ENCODE data around the gene INPP5A.

Gene INPP5A

GRCh38 chr10:132722394-132723329 lies 185.1 kb downstream of the INPP5A start:
- DNase-seq (ENCODE audit: low read depth) = no peak

GRCh38 chr10:132723330-132723970 lies 185.9 kb downstream of the INPP5A start:
- no peak for DNase-seq (ENCODE audit: low read depth)

GRCh38 chr10:132724446-132724845 lies 186.9 kb downstream of the INPP5A start:
- DNase-seq (ENCODE audit: low read depth) = no peak

- DNase-seq (ENCODE audit: low read depth) = no peak
These were observed 187.6 kb downstream of the INPP5A start for GRCh38 chr10:132725202-132725601.

GRCh38 chr10:132726194-132726593 lies 188.6 kb downstream of the INPP5A start:
- no peak for DNase-seq (ENCODE audit: low read depth)

GRCh38 chr10:132726951-132727350 lies 189.4 kb downstream of the INPP5A start:
- DNase-seq (ENCODE audit: low read depth) = no peak

GRCh38 chr10:132727411-132727810 lies 189.8 kb downstream of the INPP5A start:
- DNase-seq (ENCODE audit: low read depth) = no peak

- no peak for DNase-seq (ENCODE audit: low read depth)
These were observed 190.7 kb downstream of the INPP5A start for GRCh38 chr10:132728321-132728720.

DNA sequence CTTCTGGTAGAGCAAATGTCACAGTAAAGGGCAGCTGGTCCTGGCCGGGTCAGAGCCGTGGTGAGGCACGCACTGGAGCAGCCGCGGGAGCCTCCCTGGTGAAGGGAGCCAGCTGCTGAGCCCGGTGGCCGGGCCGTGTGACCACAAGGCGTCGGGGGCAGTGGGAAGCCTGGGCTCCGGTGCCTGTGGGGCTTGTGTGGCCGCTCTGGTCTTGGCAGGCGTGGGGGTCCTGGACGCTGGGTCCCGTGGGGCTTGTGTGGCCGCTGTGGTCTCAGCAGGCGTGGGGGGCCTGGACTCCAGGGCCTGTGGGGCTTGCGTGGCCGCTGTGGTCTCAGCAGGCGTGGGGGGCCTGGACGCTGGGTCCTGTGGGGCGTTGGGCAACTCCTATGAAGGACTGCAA lies 191.2 kb downstream of the INPP5A start:
- DNase-seq (ENCODE audit: low read depth) = no peak

- no peak for DNase-seq (ENCODE audit: low read depth)
These were observed 192.4 kb downstream of the INPP5A start for GRCh38 chr10:132729810-132730572.

DNA sequence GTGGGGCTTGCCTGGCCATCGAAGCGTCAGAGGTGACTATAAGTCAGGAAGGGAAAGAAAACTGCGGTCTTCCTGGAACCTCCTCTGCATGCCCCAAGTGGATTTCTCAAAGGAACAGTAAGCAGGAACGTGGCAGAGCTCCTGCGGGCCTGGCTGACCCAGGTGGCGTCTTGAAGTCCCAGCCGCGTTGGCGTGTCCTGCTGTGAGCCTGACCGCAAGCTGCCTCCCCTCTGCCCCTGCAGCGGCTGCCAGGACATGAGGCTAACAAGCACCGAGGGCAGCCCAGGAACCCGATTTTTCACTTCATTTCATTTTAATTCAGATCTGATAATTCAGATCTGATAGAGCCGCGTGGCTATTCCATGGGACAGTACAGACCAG lies 193.0 kb downstream of the INPP5A start:
- DNase-seq (ENCODE audit: low read depth) = no peak

DNA sequence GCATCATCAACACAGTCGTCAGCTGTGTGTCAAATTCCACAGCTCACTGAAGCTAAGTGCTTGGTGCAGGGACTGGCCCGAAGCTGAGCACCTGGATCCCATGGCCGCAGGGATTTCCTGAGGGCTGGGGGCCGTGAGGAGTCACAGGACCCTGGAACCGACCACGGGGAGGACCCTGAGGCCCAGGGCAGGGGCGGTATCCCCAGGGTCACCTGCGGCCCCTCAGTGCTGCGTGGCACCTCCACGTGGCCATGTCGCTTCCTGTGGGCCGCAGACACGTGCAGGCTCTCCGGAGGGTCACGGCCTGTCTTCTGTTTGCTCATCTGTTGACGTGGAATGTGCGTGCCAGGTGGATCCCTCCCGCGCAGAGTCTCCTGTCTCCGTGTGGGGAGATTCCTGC lies 194.9 kb downstream of the INPP5A start:
- DNase-seq (ENCODE audit: low read depth) = no peak

DNA sequence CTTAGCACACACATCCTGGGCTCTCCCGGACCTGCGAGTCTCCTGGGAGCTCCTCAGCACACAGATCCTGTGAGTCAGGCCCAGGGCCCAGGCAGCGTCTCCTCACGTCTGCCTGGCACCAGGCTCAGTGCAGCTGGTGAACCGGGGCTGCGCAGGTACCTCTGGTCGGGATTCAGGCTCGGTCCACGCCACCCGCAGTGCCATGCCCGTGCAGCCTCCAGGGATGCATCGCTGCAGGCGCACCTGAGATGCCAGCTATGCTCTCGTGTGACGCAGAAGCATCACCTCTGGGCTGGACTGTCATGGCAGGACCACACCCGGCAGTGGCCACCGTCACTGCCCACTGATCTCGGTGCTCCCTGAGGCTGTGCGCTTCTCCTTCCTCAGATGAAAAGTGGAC lies 196.3 kb downstream of the INPP5A start:
- DNase-seq (ENCODE audit: low read depth) = no peak

DNA sequence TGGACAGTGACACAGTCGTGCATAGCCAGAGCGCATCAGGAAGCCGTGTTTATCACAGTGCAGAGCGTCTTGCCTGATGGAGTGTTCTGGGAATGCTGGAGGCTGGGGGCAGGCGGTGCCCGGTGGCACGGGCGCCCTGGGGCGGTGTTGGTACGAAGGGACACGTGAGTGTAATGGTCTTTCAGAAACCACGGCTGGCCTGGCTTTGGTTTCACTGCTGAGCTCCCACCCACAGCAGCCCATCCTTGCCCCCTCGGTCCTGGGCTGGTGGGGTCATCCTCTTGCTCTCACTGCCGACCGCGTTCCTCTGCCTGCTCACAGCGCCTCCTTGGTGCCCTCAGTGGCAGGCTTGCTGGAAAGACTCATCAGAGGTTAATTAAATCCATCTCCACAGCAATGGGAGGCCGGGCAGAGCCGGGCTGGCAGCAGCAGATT lies 197.8 kb downstream of the INPP5A start:
- no peak for DNase-seq (ENCODE audit: low read depth)

DNA sequence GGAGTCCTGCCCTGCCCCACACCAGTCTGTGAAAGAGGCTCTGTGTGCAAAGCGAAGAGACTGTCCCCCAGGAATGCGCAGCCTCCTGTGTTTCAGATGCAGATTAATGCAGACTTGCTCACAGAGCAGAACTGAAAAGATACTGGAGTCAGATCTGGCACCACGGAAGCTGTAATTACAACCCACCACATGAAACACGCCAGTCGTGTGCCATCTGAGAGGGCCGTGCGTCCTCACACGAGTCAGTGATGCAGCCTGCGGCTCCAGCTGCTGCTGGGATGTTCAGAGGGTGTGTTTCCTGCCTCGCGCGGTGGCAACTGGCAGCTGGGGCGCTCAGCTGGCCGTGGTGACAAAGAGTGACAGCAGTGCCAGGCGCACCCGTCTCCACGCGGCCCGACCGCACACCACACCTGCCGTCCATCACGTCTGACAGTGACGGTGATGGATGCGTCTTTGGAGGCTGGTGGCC lies 198.4 kb downstream of the INPP5A start:
- no peak for DNase-seq (ENCODE audit: low read depth)

- DNase-seq (ENCODE audit: low read depth) = no peak
These were observed 199.9 kb downstream of the INPP5A start for GRCh38 chr10:132737390-132738048.

- DNase-seq (ENCODE audit: low read depth) = no peak
These were observed 201.1 kb downstream of the INPP5A start for GRCh38 chr10:132738454-132739224.

DNA sequence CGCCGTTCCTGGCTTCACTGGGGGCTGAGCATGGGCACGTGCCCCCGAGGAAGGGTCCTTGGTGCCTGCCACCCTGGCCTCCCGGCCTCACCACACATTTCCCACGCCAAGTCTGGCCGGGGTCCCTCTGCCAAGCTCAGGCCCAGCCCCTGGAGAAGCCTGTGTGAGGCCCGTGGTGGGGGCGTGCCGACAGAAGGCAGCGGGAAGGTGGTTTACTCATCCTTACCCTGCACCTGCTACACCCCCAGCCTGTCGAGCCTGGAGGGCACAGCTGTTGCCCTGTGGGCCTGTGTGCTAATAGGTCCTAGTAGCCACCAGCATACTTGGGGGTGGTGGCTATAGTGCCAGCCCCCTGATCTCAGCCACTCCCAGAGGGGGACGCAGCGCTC lies 201.6 kb downstream of the INPP5A start:
- DNase-seq (ENCODE audit: low read depth) = no peak

DNA sequence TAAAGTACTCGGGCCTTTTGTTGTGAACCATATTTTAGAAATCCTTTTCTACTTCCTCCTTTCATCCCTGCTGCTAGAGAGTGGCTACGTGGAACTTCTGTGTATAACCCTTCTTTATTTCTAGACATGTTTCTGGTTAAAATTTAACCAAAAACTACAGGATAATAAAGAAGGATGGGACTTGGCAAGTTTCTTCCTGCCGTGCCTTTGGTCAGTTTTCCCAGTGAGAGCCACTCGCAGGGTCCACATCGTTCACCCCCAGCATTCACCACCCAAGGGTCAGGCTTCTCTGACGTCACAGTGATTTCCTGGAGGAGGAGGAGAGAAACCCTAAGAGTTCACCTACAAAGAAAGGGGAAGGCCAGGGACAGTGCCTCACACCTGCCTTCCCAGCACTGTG lies 203.0 kb downstream of the INPP5A start:
- DNase-seq (ENCODE audit: low read depth) = no peak

GRCh38 chr10:132742167-132742836 lies 204.7 kb downstream of the INPP5A start:
- DNase-seq (ENCODE audit: low read depth) = no peak

- no peak for DNase-seq (ENCODE audit: low read depth)
These were observed 205.2 kb downstream of the INPP5A start for GRCh38 chr10:132742837-132743194.
